Measurements from ENCODE around the gene RRBP1.
A peak's percentile ranks its signal among the peaks of the same experiment; 100 is the strongest.

Gene RRBP1

GRCh38 chr20:17635332-17636244 is 46.5 kb downstream of the RRBP1 start:
- no peak for DNase-seq
- ATAC-seq (ENCODE audit: insufficient read depth, low read depth): peak; percentile 39; the same call in 2 of the 3 replicates

GRCh38 chr20:17634661-17635331 is 47.2 kb downstream of the RRBP1 start:
- H3K4me1 ChIP-seq (ENCODE audit: insufficient read depth, low read length): no peaks in the 10 kb centered on the region
- no peak for ATAC-seq (ENCODE audit: insufficient read depth, low read depth)
- DNase-seq: no peak
- H3K4me3 ChIP-seq (ENCODE audit: low read depth in 1 of 2, low read length in 2 of 2): no peak overlapping the region
- H3K27me3 ChIP-seq (ENCODE audit: insufficient read depth, low read length, poor library complexity): no peaks in the 10 kb centered on the region
- H3K36me3 ChIP-seq (ENCODE audit: insufficient read depth, low read length): peaks cover 97% of the 10 kb centered on the region
- no peaks in the 10 kb centered on the region for H3K9me3 ChIP-seq (ENCODE audit: insufficient read depth, low read length, severe bottlenecking)
- H2AFZ ChIP-seq (ENCODE audit: low read depth, low read length): no peak overlapping the region
- H3K27ac ChIP-seq (ENCODE audit: low read length): no peak overlapping the region
- H3K4me2 ChIP-seq (ENCODE audit: insufficient read depth, low read length): no peak overlapping the region
- H3K9ac ChIP-seq (ENCODE audit: low read depth, low read length): no peak overlapping the region
- no peaks in the 10 kb centered on the region for H3K79me2 ChIP-seq (ENCODE audit: insufficient read depth, low read length)
- no peak for TF ChIP-seq CTCF (IDR thresholded peaks at IDR 0.05; ENCODE audit: borderline replicate concordance, extremely low read depth, low read length, poor library complexity, severe bottlenecking)
- TF ChIP-seq EZH2 (IDR thresholded peaks at IDR 0.05; ENCODE audit: borderline replicate concordance, low read depth, low read length, severe bottlenecking): no peak
- H4K20me1 ChIP-seq (ENCODE audit: insufficient read depth, low read length): peaks cover 31% of the 10 kb centered on the region

More at GRCh38 chr20:17635332-17636244, 46.5 kb downstream of the RRBP1 start:
- Histone ChIP-seq H3K27ac (ENCODE audit: low read length) (no peak overlapping the region), H2AFZ (ENCODE audit: low read depth, low read length) (no peak overlapping the region), H3K9ac (ENCODE audit: low read depth, low read length) (no peak overlapping the region), H3K27me3 (ENCODE audit: insufficient read depth, low read length, poor library complexity) (no peaks in the 10 kb centered on the region), H3K9me3 (ENCODE audit: insufficient read depth, low read length, severe bottlenecking) (no peaks in the 10 kb centered on the region), H3K4me3 (ENCODE audit: low read depth in 1 of 2, low read length in 2 of 2) (no peak overlapping the region), H3K36me3 (ENCODE audit: insufficient read depth, low read length) (peaks cover 97% of the 10 kb centered on the region), H3K4me2 (ENCODE audit: insufficient read depth, low read length) (no peak overlapping the region), H3K4me1 (ENCODE audit: insufficient read depth, low read length) (no peaks in the 10 kb centered on the region), H3K79me2 (ENCODE audit: insufficient read depth, low read length) (no peaks in the 10 kb centered on the region), H4K20me1 (ENCODE audit: insufficient read depth, low read length) (peaks cover 39% of the 10 kb centered on the region)
- TF ChIP-seq EZH2 (IDR thresholded peaks at IDR 0.05; ENCODE audit: borderline replicate concordance, low read depth, low read length, severe bottlenecking): no peak
- TF ChIP-seq CTCF (IDR thresholded peaks at IDR 0.05; ENCODE audit: borderline replicate concordance, extremely low read depth, low read length, poor library complexity, severe bottlenecking): no peak

- Histone ChIP-seq H4K20me1 (ENCODE audit: insufficient read depth, low read length) (peaks cover 31% of the 10 kb centered on the region), H3K9ac (ENCODE audit: low read depth, low read length) (no peak overlapping the region), H3K4me3 (ENCODE audit: low read depth in 1 of 2, low read length in 2 of 2) (no peak overlapping the region), H3K79me2 (ENCODE audit: insufficient read depth, low read length) (no peaks in the 10 kb centered on the region), H3K27ac (ENCODE audit: low read length) (no peak overlapping the region), H3K36me3 (ENCODE audit: insufficient read depth, low read length) (peaks cover 99% of the 10 kb centered on the region), H3K4me2 (ENCODE audit: insufficient read depth, low read length) (no peak overlapping the region), H3K9me3 (ENCODE audit: insufficient read depth, low read length, severe bottlenecking) (no peaks in the 10 kb centered on the region), H2AFZ (ENCODE audit: low read depth, low read length) (no peak overlapping the region), H3K27me3 (ENCODE audit: insufficient read depth, low read length, poor library complexity) (no peaks in the 10 kb centered on the region), H3K4me1 (ENCODE audit: insufficient read depth, low read length) (no peaks in the 10 kb centered on the region)
- TF ChIP-seq CTCF (IDR thresholded peaks at IDR 0.05; ENCODE audit: borderline replicate concordance, extremely low read depth, low read length, poor library complexity, severe bottlenecking) (no peak), EZH2 (IDR thresholded peaks at IDR 0.05; ENCODE audit: borderline replicate concordance, low read depth, low read length, severe bottlenecking) (no peak)
- DNase-seq: no peak
- no peak for ATAC-seq (ENCODE audit: insufficient read depth, low read depth)
Observed at GRCh38 chr20:17633850-17634500, 48.1 kb downstream of the RRBP1 start.
